Stimulated activated CD8-positive, alpha-beta memory T cell treated with anti-CD3 and anti-CD28 coated beads, Interleukin-4, amount 100 ng/mL, for 24 hours (primary cell): ENCODE data around the gene C1orf174.
"Not testable (repeated sequence)": the region's sequence is repeated elsewhere in the genome, so short reads cannot be mapped to it uniquely, and the experiment has no call there.

Source experiments
- DNase-seq: peaks from one replicate; pipeline ENCODE4 v3.0.0-alpha.2; 2020; ENCODE audit warnings: low read depth

Gene C1orf174

GRCh38 chr1:3925762-3926161 is 25.7 kb upstream of the C1orf174 start:
- no peak for DNase-seq

- DNase-seq: no peak
These were observed 25.2 kb upstream of the C1orf174 start for GRCh38 chr1:3925256-3925655.

GRCh38 chr1:3924825-3925220 is 24.8 kb upstream of the C1orf174 start:
- no peak for DNase-seq

GRCh38 chr1:3924186-3924824 is 24.2 kb upstream of the C1orf174 start:
- no peak for DNase-seq

GRCh38 chr1:3923378-3924185 is 23.5 kb upstream of the C1orf174 start:
- no peak for DNase-seq

- DNase-seq: no peak
These were observed 22.8 kb upstream of the C1orf174 start for GRCh38 chr1:3922851-3923250.

GRCh38 chr1:3922201-3922725 is 22.2 kb upstream of the C1orf174 start:
- no peak for DNase-seq

- no peak for DNase-seq
These were observed 21.7 kb upstream of the C1orf174 start for GRCh38 chr1:3921765-3922164.

- DNase-seq: no peak
These were observed 19.6 kb upstream of the C1orf174 start for GRCh38 chr1:3919706-3920105.

GRCh38 chr1:3918966-3919611 is 19.0 kb upstream of the C1orf174 start:
- no peak for DNase-seq

- not testable (repeated sequence) for DNase-seq
These were observed 18.3 kb upstream of the C1orf174 start for GRCh38 chr1:3918359-3918758.

- DNase-seq: no peak
These were observed 17.7 kb upstream of the C1orf174 start for GRCh38 chr1:3917761-3918160.

GRCh38 chr1:3915551-3916121 is 15.6 kb upstream of the C1orf174 start:
- DNase-seq: no peak

- no peak for DNase-seq
These were observed 14.8 kb upstream of the C1orf174 start for GRCh38 chr1:3914911-3915310.

GRCh38 chr1:3914331-3914851 is 14.3 kb upstream of the C1orf174 start:
- no peak for DNase-seq

GRCh38 chr1:3912809-3913685 is 13.0 kb upstream of the C1orf174 start:
- DNase-seq: no peak

- no peak for DNase-seq
These were observed 12.1 kb upstream of the C1orf174 start for GRCh38 chr1:3911981-3912808.

- DNase-seq: peak; percentile 64
These were observed 11.1 kb upstream of the C1orf174 start for GRCh38 chr1:3910857-3911845.
